Glomerular endothelial cell (primary cell): ENCODE results near the gene MAPK8IP3. TPM values are rescaled to one million over a fixed set of nuclear protein-coding genes. Genes with fewer than 3 reads are reported as not detected.
"Not testable (repeated sequence)": the region's sequence is repeated elsewhere in the genome, so short reads cannot be mapped to it uniquely, and the experiment has no call there.

Experiments
- DNase-seq: peaks from one replicate; pipeline ENCODE4 v3.0.0-alpha.2; 2011; ENCODE audit warnings: low read depth, low spot score; ENCODE audit errors: extremely low read depth
- total RNA-seq: library from RNA; depleted of rRNA; stranded (reverse); fragments of >200 nt; gene quantifications from 2 replicates; pipeline ENCODE4 v1.2.3, GENCODE V29; 2015

The MAPK8IP3 gene
- total RNA-seq, 1 donor from 2014 or later, result 75.6 TPM

DNA sequence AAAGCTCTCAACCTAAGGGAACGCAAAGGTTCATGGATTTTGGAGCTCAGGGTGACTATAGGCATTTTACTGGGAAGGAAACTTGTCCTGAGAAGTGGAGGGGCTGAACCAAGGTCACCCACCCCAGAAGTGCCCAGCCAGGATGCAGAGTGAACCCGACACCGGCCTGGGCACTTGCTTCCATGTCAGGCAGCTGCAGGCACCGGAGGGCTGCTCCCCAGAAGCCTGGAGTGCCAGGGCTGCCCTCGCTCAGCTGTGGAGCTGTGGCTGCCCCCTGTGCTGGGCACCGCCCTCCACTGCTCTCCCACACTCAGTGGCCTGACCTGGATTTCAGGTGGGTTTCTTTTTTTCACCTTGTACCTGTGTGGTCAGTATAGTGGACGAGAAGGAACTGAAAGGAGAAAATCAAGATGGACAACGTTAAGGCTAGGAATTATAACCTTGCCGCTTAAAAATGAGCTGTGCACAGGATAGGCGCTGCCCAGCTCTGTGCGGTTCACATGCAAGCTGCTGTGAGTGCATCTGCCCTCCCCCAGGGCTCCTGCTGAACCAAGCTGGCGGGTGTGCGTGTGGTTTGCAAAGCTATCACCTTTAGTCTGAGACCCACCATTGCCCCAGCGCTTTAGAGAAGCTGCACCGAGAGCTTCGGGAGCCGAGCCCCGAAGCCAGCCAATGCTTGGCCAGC lies 2.2 kb downstream of the MAPK8IP3 start:
- DNase-seq, result no peak

DNA sequence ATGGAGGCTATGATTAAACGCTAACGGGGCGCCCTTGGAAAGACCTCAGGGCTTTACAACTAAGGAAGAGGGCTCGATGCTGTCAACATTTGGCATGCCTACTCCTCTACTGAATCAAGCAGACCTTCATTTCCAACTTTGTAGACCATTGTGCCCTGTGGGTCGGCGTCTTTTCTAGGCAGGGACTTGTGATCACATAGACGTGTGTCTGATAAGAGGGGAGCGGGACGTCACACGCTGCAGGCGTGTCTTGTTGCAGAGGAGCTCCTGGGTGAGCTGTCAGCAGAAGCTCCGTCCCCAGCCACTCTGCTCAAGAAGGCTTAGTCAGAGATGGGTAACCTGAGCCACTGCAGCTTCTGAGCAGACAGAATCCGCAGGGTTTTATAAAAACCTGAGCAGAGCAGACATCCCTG lies 2.8 kb downstream of the MAPK8IP3 start:
- DNase-seq, result no peak

DNA sequence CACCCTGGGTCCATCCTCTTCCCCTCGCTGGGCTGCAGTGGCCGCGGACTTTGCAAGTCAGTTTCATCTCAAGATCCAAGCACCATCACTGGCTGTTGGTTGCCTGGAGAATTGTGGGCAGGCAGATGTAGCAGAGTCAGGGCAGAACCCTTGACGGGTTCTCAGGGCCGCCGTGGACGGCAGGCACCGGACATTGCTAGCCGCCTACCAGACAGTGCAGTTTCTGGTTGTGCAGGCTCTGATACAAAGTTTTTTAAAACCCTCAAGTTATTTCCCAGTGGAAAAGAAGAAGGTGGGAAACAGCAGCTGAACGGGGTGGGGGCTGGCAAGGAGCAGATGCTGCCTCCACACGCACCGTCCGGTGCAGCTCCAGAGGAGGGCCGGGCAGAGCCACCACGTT lies 3.4 kb downstream of the MAPK8IP3 start:
- no peak for DNase-seq

DNA sequence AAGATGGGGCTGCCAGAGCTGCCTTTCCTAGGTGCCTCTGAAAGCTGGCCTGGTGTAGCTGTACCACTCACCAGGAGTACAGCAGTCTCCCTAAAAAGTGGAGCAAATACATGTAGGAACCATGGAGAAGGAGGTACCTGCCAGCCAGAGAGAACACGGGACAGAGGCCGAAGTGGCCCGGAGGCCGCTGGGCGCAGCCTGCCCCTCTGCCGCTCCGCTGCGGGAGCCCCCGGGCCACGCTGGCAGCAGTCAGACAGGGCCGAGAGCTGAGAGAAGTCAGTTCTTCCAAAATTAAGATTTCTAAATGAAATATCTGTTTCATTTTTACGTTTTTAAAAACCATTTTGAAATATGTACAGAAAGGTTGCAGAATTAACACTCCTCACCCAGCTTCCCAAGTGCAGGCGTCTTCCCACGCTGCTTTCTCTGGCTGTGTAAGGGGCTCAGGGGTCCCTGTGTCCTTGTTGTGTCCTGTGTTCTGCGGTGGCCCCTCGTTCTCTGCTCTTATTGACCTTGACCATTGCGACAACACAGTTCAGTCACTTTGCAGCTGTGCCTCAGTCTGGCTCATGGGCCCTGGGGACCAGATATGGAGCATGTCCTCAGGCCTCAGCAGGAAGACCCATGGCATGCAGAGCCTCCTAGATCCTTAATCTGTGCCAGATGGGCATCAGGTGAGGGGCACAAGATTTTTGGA lies 5.0 kb downstream of the MAPK8IP3 start:
- DNase-seq, result no peak

- DNase-seq, result no peak
These were observed 6.8 kb downstream of the MAPK8IP3 start for GRCh38 chr16:1712791-1713261.

DNA sequence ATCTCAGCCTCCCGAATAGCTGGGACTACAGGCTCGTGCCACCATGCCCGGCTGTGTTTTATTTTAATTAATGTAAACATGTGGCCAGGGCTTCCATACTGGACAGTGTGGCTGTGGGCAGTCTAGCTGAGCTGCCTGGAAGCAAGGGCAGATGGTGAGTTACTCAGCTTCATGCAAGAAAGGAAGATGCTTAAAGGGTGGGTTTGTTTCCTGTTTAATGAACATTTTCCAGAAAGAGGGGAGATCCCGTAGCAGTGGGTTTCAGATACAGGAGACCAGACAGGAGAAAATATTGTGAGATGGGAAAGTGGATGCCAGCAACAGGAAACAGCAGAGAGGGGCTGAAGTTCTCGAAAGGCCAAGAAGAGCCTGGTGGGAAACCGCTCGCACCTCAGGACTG lies 7.3 kb downstream of the MAPK8IP3 start:
- no peak for DNase-seq

- no peak for DNase-seq
These were observed 7.9 kb downstream of the MAPK8IP3 start for GRCh38 chr16:1713933-1714332.

DNA sequence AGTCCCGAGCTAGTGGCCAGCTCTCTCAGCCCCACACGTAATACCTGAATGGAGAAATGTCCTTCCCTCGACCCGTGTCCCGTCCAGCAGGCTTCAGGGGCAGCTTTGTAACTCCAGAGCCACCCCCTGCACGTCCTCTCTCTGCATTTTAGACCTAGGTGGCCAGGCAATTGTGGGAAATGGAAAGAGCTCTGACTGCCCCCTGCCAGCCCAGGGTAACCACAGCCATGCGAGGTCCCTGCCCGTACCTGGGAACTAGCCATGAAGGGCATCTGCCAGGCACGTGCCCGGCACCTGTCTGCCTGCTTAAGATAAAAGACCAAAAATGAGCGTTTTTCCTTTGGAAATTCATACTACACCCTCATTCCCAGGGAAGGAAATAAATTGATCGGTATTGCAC lies 9.2 kb downstream of the MAPK8IP3 start:
- no peak for DNase-seq

- DNase-seq, result not testable (repeated sequence)
These were observed 12.2 kb downstream of the MAPK8IP3 start for GRCh38 chr16:1718236-1718635.

DNA sequence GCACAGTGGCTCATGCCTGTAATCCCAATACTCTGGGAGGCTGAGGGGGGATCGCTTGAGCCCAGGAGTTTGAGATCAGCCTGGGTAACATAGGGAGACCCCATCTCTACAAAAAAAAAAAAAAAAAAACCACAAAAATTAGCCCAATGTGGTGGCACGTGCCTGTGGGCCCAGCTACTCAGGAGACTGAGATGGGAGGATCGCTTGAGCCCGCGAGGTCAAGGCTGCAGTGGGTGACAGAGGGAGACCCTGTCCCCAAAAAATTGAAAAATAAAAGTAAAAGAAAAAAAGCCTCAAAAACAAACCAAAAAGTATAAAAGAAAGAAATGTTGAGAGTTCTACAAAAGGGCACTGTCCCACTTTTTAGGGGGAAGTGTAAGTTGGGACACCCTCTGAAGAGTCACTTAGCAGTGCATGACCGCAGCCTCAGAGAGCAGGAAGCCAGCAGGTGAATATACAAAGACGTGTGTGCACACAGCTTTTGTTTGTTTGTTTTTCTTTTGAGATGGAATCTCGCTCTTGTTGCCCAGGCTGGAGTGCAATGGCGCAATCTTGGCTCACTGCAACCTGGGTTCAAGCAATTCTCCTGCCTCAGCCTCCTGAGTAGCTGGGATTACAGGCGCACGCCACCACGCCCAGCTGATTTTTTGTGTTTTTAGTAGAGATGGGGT lies 13.7 kb downstream of the MAPK8IP3 start:
- DNase-seq, result not testable (repeated sequence)

DNA sequence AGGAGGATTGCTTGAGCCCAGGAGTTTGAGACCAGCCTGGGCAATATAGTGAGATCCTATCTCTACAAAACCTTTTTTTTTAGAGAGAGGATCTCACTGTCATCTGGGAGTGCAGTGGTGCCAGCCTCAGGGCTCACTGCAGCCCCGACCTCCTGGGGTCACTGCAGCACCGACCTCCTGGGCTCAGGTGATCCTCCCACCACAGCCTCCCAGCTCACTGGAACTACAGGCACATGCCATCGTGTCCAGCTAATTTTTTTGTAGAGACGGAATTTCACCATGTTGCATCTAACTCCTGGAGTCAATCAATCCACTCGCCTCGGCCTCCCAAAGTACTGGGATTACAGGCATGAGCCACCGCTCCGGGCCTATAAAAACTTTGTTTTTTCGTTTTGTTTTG lies 15.4 kb downstream of the MAPK8IP3 start:
- no peak for DNase-seq

- DNase-seq, result no peak
These were observed 17.6 kb downstream of the MAPK8IP3 start for GRCh38 chr16:1723450-1724147.

DNA sequence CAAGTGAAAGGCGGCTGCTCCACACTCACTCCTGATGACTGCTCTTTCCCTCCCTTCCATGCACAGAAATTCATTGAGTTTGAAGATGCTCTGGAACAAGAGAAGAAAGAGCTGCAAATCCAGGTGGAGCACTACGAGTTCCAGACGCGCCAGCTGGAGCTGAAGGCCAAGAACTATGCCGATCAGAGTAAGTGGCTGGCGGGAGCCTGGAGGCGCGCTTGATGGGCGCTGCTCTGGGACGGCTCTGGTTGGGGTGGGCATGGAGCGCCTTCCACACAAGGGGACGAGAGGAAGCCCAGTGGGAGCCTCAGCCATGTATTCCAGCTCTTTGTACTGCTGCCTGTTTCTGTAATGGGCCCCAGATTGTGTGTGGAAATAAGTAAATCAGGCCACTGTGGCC lies 18.5 kb downstream of the MAPK8IP3 start:
- no peak for DNase-seq

GRCh38 chr16:1726661-1727502 lies 20.9 kb downstream of the MAPK8IP3 start:
- DNase-seq, result no peak

DNA sequence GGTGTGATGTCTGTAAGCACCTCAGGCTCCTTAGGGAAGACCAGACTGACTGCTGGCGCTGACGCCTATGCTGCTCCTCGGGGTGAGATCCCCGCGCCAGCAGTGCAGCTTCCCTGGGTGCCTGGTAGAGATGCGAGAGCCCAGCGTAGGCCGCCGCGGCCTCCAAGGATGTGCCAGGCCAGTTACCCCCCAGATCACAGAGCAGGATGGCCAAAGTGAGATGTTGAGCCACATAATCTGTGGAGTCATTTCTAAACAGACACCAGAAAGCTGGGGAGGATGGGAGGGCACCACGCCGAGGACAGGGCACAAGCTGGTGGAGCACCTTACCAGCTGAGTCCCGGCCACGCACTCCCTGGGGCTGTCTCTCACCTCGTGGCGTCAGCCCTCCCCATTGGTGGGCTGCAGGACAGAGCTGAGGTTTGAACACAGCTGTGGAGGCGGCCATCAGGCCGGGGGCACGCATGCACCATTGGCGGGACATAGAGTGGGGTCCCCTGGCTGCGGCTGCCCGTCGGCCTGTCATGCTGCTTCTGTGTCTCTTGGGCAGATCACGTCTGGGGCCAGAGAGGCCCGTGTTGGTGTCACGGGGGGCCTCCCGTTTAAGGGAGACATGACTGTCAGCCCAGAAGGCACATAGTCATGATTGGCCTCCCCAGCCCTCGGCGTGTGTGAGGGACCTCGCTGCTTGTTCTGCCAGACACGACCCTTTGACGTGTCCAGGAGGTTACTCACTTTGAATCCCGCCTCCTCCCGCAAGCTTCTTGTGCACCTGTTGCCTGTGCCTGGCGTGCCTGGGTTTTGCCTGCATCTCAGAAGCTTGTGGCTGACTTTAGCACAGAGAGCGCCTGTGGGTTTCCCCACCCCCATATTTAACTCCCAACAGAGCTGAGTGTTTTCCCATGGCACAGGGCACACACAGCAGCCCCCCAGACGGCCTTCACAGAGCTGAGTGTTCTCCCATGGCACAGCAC lies 21.9 kb downstream of the MAPK8IP3 start:
- DNase-seq, result no peak

- no peak for DNase-seq
These were observed 23.0 kb downstream of the MAPK8IP3 start for GRCh38 chr16:1729026-1729425.

DNA sequence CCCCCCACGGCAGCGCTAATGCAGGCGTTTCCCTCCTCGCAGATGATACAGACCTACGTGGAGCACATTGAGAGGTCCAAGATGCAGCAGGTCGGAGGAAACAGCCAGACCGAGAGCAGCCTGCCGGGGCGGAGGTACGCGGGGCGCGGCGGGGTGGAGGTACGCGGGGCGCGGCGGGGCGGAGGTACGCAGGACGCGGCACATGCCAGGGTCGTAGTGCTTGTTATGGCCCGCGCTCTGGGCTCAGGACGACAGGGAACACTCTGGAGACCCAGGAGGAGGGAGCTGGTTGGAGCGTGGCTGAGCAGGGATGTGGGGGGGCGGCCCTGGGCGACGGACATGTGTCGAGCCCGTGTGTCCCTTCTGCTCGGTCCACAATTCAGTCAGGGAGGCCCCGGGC lies 23.4 kb downstream of the MAPK8IP3 start:
- no peak for DNase-seq

GRCh38 chr16:1731073-1731472 lies 25.1 kb downstream of the MAPK8IP3 start:
- DNase-seq, result no peak

- no peak for DNase-seq
These were observed 25.6 kb downstream of the MAPK8IP3 start for GRCh38 chr16:1731603-1732002.
